K562 (cell line): ENCODE data around the gene GYPC. TPM values are rescaled to one million over a fixed set of nuclear protein-coding genes. Genes with fewer than 3 reads are reported as not detected.

Source experiments
- CBX2 ChIP-seq: fragments of 200-600 bp; sonication (generic); IDR thresholded peaks from one replicate; pipeline ENCODE4 v1.6.1; 2012; ENCODE audit warnings: mild to moderate bottlenecking, low read length, inconsistent platforms; ENCODE audit not compliant: insufficient read depth, poor library complexity, severe bottlenecking
- MXI1 ChIP-seq: IDR thresholded peaks from 2 replicates; pipeline ENCODE4 v1.6.1; 2011; ENCODE audit warnings: low read depth, mild to moderate bottlenecking, improper control_type of control experiment, low read length
- NR4A1 ChIP-seq, 2 experiments: fragments of 250-450 bp in 1 of 2; fragments of 450-650 bp in 1 of 2; sonication (Bioruptor Pico) in 1 of 2; IDR thresholded peaks; 2 replicates each; pipeline versions ENCODE4 v1.4.0 to v1.6.1; 2016 to 2020; ENCODE audit warnings: mild to moderate bottlenecking in 2 of 2, missing compliant biosample characterization in 1 of 2, missing genetic modification characterization in 1 of 2, moderate library complexity in 1 of 2
- PREB ChIP-seq: sonication (generic); formaldehyde crosslinking; IDR thresholded peaks from 2 replicates; pipeline ENCODE4 v1.8.1; 2023; ENCODE audit warnings: mild to moderate bottlenecking, missing genetic modification reagents
- TEAD1 ChIP-seq, 2 experiments: fragments of 450-650 bp in 1 of 2; sonication (generic) in 1 of 2; formaldehyde crosslinking; IDR thresholded peaks; 2 replicates each; pipeline versions ENCODE4 v1.4.0 to v1.8.0; 2020 to 2022; ENCODE audit warnings: mild to moderate bottlenecking in 2 of 2, missing genetic modification reagents in 1 of 2
- ZBTB9 ChIP-seq: fragments of 450-650 bp; formaldehyde crosslinking; IDR thresholded peaks from 2 replicates; pipeline ENCODE4 v1.4.0; 2020; ENCODE audit warnings: mild to moderate bottlenecking, moderate library complexity
- ZNF512 ChIP-seq: IDR thresholded peaks from 2 replicates; pipeline ENCODE4 v1.6.1; 2016; ENCODE audit warnings: missing genetic modification characterization, missing compliant biosample characterization
- polyA plus RNA-seq, 8 experiments: library from polyadenylated mRNA; depleted of rRNA in 4 of 8; stranded (reverse) in 5 of 8; unstranded in 3 of 8; fragments of >200 nt; fragmentation: Nextera tagmentation in 2 of 8; fragmentation: Illumina TruSeq in 1 of 8; extraction: Ambion mirVana in 2 of 8; extraction: Trizol in 1 of 8; gene quantifications; 2 replicates each; pipeline versions ENCODE4 v1.2.1 to v1.2.3, GENCODE V29; 2011 to 2014; ENCODE audit warnings: inconsistent platforms in 1 of 8, missing spikeins in 1 of 8
- total RNA-seq, 7 experiments: library from RNA; depleted of rRNA in 6 of 7; stranded (reverse); fragments of >200 nt in 6 of 7; fragmentation: Illumina TruSeq in 2 of 7; extraction: Trizol in 2 of 7; gene quantifications; 2 replicates each; pipeline versions ENCODE4 v1.2.1 to v1.2.3, GENCODE V29; 2011 to 2021; ENCODE audit warnings: low replicate concordance in 1 of 7
- TF ChIP-seq, protein P1 (sequence below): sonication (generic); formaldehyde crosslinking; IDR thresholded peaks from 2 replicates; pipeline ENCODE4 v1.8.0; 2022; ENCODE audit warnings: mild to moderate bottlenecking, missing genetic modification reagents, borderline replicate concordance
- TF ChIP-seq, protein P2 (sequence below): fragments of 450-650 bp; IDR thresholded peaks from 2 replicates; pipeline ENCODE4 v1.6.1; 2018; ENCODE audit not compliant: partially characterized antibody
- TF ChIP-seq, protein P3 (sequence below): fragments of 250-450 bp; sonication (Bioruptor Pico); IDR thresholded peaks from 2 replicates; pipeline ENCODE4 v1.4.0; 2020; ENCODE audit warnings: mild to moderate bottlenecking, moderate library complexity

The GYPC gene
- total and polyA plus RNA-seq, 9 of the 15 experiments (the other 6 are each of a cell fraction or from before 2014, with no cell fraction given), result 50.6 to 282 (median 194) TPM

DNA sequence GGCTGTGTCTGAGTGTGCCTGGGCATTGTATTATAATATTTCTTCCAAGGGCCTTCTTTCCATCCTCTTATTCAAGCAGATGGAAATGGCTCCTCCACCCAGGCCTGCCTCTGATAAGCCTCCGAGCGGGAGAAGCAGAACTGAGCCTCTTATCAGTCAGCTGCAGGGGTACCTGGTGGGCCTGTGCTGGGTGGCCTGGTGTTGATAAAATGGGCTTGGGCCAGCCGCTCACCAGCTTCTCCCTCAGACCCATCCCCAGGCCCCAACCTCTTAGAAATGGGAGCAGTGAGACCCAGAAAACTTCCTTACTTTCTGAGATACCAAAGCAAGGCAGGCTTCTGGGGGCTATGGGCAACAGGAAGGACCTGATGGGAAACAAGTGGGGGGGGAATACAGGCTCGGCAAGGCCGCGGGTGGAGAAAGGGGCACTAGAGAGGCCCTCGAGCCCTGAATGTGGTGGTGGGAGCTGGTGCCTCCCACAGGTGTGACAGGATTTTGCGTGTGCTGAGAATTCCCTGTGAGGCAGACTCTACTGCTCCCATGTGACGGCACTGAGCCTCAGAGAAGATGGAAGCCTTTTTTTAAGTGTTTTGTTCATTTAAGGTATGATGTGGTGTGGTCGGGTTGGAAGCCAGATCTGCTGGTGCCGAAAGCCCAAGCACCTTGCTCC, 18.3 kb downstream of the GYPC start (continued):
- TF ChIP-seq, protein P1, sequence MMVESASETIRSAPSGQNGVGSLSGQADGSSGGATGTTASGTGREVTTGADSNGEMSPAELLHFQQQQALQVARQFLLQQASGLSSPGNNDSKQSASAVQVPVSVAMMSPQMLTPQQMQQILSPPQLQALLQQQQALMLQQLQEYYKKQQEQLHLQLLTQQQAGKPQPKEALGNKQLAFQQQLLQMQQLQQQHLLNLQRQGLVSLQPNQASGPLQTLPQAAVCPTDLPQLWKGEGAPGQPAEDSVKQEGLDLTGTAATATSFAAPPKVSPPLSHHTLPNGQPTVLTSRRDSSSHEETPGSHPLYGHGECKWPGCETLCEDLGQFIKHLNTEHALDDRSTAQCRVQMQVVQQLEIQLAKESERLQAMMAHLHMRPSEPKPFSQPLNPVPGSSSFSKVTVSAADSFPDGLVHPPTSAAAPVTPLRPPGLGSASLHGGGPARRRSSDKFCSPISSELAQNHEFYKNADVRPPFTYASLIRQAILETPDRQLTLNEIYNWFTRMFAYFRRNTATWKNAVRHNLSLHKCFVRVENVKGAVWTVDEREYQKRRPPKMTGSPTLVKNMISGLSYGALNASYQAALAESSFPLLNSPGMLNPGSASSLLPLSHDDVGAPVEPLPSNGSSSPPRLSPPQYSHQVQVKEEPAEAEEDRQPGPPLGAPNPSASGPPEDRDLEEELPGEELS (CRISPR knock-in tag), result no peak
- TF ChIP-seq MXI1, result peak; percentile 69; the same call in 1 of the 2 replicates
- TF ChIP-seq ZNF512 (tag), result no peak
- TF ChIP-seq TEAD1 (CRISPR knock-in tag; IDR thresholded peaks at IDR 0.05), result peak in 1 of 2 experiments; percentile 70; a peak in 1 of 4 replicates
- no peak for TF ChIP-seq PREB (CRISPR knock-in tag)
- TF ChIP-seq, protein P2, sequence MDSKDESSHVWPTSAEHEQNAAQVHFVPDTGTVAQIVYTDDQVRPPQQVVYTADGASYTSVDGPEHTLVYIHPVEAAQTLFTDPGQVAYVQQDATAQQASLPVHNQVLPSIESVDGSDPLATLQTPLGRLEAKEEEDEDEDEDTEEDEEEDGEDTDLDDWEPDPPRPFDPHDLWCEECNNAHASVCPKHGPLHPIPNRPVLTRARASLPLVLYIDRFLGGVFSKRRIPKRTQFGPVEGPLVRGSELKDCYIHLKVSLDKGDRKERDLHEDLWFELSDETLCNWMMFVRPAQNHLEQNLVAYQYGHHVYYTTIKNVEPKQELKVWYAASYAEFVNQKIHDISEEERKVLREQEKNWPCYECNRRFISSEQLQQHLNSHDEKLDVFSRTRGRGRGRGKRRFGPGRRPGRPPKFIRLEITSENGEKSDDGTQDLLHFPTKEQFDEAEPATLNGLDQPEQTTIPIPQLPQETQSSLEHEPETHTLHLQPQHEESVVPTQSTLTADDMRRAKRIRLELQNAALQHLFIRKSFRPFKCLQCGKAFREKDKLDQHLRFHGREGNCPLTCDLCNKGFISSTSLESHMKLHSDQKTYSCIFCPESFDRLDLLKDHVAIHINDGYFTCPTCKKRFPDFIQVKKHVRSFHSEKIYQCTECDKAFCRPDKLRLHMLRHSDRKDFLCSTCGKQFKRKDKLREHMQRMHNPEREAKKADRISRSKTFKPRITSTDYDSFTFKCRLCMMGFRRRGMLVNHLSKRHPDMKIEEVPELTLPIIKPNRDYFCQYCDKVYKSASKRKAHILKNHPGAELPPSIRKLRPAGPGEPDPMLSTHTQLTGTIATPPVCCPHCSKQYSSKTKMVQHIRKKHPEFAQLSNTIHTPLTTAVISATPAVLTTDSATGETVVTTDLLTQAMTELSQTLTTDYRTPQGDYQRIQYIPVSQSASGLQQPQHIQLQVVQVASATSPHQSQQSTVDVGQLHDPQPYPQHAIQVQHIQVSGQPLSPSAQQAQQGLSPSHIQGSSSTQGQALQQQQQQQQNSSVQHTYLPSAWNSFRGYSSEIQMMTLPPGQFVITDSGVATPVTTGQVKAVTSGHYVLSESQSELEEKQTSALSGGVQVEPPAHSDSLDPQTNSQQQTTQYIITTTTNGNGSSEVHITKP, result no peak
- TF ChIP-seq NR4A1 (CRISPR knock-in tag; IDR thresholded peaks at IDR 0.05), result 0 out of 2 replicates have a peak, but pooled peaks have one; percentile 43
- 0 out of 2 replicates have a peak, but pooled peaks have one; percentile 77 for TF ChIP-seq NR4A1 (tag; IDR thresholded peaks at IDR 0.05)
- TF ChIP-seq ZBTB9 (CRISPR knock-in tag), result 0 out of 2 replicates have a peak, but pooled peaks have one; percentile 60
- no peak for TF ChIP-seq CBX2
- TF ChIP-seq, protein P3, sequence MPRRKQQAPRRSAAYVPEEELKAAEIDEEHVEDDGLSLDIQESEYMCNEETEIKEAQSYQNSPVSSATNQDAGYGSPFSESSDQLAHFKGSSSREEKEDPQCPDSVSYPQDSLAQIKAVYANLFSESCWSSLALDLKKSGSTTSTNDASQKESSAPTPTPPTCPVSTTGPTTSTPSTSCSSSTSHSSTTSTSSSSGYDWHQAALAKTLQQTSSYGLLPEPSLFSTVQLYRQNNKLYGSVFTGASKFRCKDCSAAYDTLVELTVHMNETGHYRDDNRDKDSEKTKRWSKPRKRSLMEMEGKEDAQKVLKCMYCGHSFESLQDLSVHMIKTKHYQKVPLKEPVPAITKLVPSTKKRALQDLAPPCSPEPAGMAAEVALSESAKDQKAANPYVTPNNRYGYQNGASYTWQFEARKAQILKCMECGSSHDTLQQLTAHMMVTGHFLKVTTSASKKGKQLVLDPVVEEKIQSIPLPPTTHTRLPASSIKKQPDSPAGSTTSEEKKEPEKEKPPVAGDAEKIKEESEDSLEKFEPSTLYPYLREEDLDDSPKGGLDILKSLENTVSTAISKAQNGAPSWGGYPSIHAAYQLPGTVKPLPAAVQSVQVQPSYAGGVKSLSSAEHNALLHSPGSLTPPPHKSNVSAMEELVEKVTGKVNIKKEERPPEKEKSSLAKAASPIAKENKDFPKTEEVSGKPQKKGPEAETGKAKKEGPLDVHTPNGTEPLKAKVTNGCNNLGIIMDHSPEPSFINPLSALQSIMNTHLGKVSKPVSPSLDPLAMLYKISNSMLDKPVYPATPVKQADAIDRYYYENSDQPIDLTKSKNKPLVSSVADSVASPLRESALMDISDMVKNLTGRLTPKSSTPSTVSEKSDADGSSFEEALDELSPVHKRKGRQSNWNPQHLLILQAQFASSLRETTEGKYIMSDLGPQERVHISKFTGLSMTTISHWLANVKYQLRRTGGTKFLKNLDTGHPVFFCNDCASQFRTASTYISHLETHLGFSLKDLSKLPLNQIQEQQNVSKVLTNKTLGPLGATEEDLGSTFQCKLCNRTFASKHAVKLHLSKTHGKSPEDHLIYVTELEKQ (CRISPR knock-in tag), result no peak
